WTC11 (cell line): ENCODE data around the gene CCDC200. TPM values are rescaled to one million over a fixed set of nuclear protein-coding genes. Genes with fewer than 3 reads are reported as not detected.

Source experiments
- ATAC-seq: fragments of 200-7000 bp; cut with Tn5 transposase; 2 replicates; pipeline ENCODE4 v1.10.0; 2021; ENCODE audit warnings: mild to moderate bottlenecking, moderate library complexity
- CTCF ChIA-PET: fragments of 300-600 bp; sonication (Branson Sonifier 250); formaldehyde crosslinking; loops from one replicate; lab custom pipeline; 2021; ENCODE audit warnings: antibody characterized with exemption; lab: Charles Lee
- POLR2A ChIA-PET: fragments of 350-600 bp; sonication (Branson Sonifier 250); formaldehyde crosslinking; loops from one replicate; lab custom pipeline; 2021; ENCODE audit warnings: antibody characterized with exemption; lab: Charles Lee
- DNase-seq: peaks from one replicate; pipeline ENCODE4 v3.0.0; 2021; ENCODE audit warnings: low spot score
- H3K27ac Mint-ChIP-seq: 2 replicates; pipeline ENCODE4 v1.8.0; 2021; ENCODE audit warnings: mixed read lengths
- H3K27me3 Mint-ChIP-seq: 2 replicates; pipeline ENCODE4 v1.8.0; 2021; ENCODE audit warnings: low read depth, mild to moderate bottlenecking, moderate library complexity, mixed read lengths
- H3K36me3 Mint-ChIP-seq: 2 replicates; pipeline ENCODE4 v1.8.0; 2021; ENCODE audit warnings: mixed read lengths
- H3K4me1 Mint-ChIP-seq: 2 replicates; pipeline ENCODE4 v1.8.0; 2022; ENCODE audit warnings: mixed read lengths
- H3K4me3 Mint-ChIP-seq: 2 replicates; pipeline ENCODE4 v1.8.0; 2021; ENCODE audit warnings: mild to moderate bottlenecking, moderate library complexity, mixed read lengths
- H3K9me3 Mint-ChIP-seq: 2 replicates; pipeline ENCODE4 v1.8.0; 2021; ENCODE audit warnings: mixed read lengths
- ATF1 ChIP-seq: sonication (generic); formaldehyde crosslinking; IDR thresholded peaks from 2 replicates; pipeline ENCODE4 v1.8.1; 2023; ENCODE audit warnings: mild to moderate bottlenecking, moderate library complexity, missing genetic modification reagents
- ETV6 ChIP-seq: sonication (generic); formaldehyde crosslinking; IDR thresholded peaks from 2 replicates; pipeline ENCODE4 v1.8.1; 2022; ENCODE audit warnings: mild to moderate bottlenecking, missing genetic modification reagents
- NFYB ChIP-seq: sonication (generic); formaldehyde crosslinking; conservative IDR thresholded peaks from 2 replicates; pipeline ENCODE4 v1.8.0; 2022; ENCODE audit warnings: low read depth, missing genetic modification reagents
- TP53 ChIP-seq: sonication (generic); formaldehyde crosslinking; IDR thresholded peaks from 2 replicates; pipeline ENCODE4 v1.8.1; 2023; ENCODE audit warnings: mild to moderate bottlenecking, missing genetic modification reagents
- ZBTB21 ChIP-seq: sonication (generic); formaldehyde crosslinking; IDR thresholded peaks from 2 replicates; pipeline ENCODE4 v1.8.1; 2023; ENCODE audit warnings: mild to moderate bottlenecking, missing genetic modification reagents, borderline replicate concordance
- ZNF138 ChIP-seq: sonication (generic); formaldehyde crosslinking; conservative IDR thresholded peaks from 2 replicates; pipeline ENCODE4 v1.8.1; 2022; ENCODE audit warnings: mild to moderate bottlenecking, moderate library complexity, missing genetic modification reagents
- ZNF416 ChIP-seq: fragments of 250-450 bp; sonication (Bioruptor Pico); IDR thresholded peaks from 2 replicates; pipeline ENCODE4 v1.9.0; 2021; ENCODE audit warnings: mild to moderate bottlenecking, inconsistent platforms
- ZNF423 ChIP-seq: fragments of 250-450 bp; sonication (Bioruptor Pico); IDR thresholded peaks from 2 replicates; pipeline ENCODE4 v2.1.2; 2022; ENCODE audit warnings: mild to moderate bottlenecking, moderate library complexity
- total RNA-seq: library from RNA; stranded (reverse); gene quantifications from 3 replicates; pipeline ENCODE4 v1.2.3, GENCODE V29; 2021
- TF ChIP-seq, protein P1 (sequence below): sonication (generic); formaldehyde crosslinking; IDR thresholded peaks from 2 replicates; pipeline ENCODE4 v1.8.0; 2023; ENCODE audit warnings: missing genetic modification reagents
- TF ChIP-seq, protein P2 (sequence below): sonication (generic); formaldehyde crosslinking; IDR thresholded peaks from 2 replicates; pipeline ENCODE4 v1.8.0; 2023; ENCODE audit warnings: missing genetic modification reagents, mild to moderate bottlenecking, borderline replicate concordance
- TF ChIP-seq, protein P3 (sequence below): sonication (generic); formaldehyde crosslinking; IDR thresholded peaks from 2 replicates; pipeline ENCODE4 v1.8.0; 2022; ENCODE audit warnings: mild to moderate bottlenecking, missing genetic modification reagents
- TF ChIP-seq, protein P4 (sequence below): sonication (generic); formaldehyde crosslinking; IDR thresholded peaks from 2 replicates; pipeline ENCODE4 v1.8.0; 2022; ENCODE audit warnings: missing genetic modification reagents
- TF ChIP-seq, protein P5 (sequence below): sonication (generic); formaldehyde crosslinking; IDR thresholded peaks from 2 replicates; pipeline ENCODE4 v1.8.1; 2022; ENCODE audit warnings: mild to moderate bottlenecking, missing genetic modification reagents, moderate library complexity, borderline replicate concordance
- TF ChIP-seq, protein P6 (sequence below): sonication (generic); formaldehyde crosslinking; IDR thresholded peaks from 2 replicates; pipeline ENCODE4 v1.8.1; 2023; ENCODE audit warnings: mild to moderate bottlenecking, missing genetic modification reagents, borderline replicate concordance
- TF ChIP-seq, protein P7 (sequence below): sonication (generic); formaldehyde crosslinking; IDR thresholded peaks from 2 replicates; pipeline ENCODE4 v1.8.1; 2023; ENCODE audit warnings: mild to moderate bottlenecking, missing genetic modification reagents

CCDC200 gene
- total RNA-seq, 1 experiment from 2014 or later: not detected

DNA sequence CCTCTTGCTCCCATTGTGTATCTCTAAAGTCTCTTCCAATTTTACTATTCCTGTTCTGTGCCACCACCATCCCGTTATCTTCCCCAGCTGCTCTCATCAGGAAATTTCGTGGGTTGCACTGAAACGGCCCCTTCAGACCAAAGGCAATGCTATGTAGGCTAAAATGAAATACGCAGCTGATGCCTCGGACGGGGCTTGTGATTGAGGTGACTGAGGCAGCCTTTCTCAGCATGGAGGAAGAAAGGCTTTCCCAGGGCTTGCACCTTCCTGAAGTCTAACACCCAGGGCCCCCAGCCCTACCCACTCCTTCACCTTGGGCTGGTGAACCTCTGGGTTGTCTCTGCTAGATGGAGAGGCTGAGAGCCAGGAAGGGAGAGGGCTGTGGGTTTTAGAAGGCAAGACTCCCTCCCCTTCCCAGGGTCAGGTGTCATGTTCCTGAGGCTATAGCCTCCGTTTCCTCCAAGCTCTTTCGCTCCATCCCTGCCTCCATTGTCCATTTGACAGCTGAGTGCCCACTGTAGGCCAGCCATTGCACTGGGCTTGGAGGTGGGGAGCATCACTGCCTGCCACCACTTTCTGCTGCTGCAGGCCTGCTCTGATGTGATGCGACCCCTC is 7.8 kb downstream of the CCDC200 start:
- TF ChIP-seq TP53 (CRISPR knock-in tag): no peak
- TF ChIP-seq, all 79 proteins: peak for 0
- Mint-ChIP-seq H3K27me3 (no peaks in the 10 kb centered on the region), H3K27ac (no peak overlapping the region), H3K36me3 (no peaks in the 10 kb centered on the region), H3K9me3 (no peaks in the 10 kb centered on the region), H3K4me1 (no peaks in the 10 kb centered on the region), H3K4me3 (no peak overlapping the region)
- DNase-seq (no peak), ATAC-seq (no peak)
- ChIA-PET CTCF (interaction anchor here (1.0 to 1.1 kb wide), 2 partner anchors 9 to 199 kb away, joined by 3 to 6 read pairs; partner anchors contain the start of genes TMEM106A and VAT1), POLR2A (interaction anchor here (0.7 kb wide), 1 partner anchor 303 kb away, joined by 3 read pairs; no protein-coding TSS in a partner anchor)

DNA sequence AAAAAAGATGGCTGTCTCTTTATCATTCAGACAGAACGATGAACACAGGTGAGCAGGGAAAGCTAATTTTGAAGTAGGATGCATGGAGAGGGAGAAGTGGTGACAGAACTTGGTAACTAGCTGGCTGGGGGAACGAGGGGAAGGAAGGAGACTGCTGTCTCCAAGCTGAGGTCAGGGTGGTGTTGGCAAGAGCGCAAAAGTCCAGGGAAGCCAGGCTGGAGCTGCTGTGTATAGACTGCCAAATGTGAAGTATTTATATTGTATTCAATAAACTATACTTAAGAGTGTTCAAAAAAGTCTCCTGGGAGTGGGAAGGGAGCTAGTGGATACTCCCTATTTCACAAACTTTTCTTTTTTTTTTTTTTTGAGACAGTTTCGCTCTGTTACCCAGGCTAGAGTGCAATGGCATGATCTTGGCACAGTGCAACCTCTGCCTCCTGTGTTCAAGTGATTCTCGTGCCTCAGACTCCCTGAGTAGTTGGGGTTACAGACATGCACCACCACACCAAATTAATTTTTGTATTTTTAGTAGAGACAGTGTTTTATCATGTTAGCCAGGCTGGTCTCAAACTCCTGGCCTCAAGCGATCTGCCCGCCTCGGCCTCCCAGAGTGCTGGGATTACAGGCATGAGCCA is 8.6 kb downstream of the CCDC200 start:
- H3K27ac Mint-ChIP-seq: no peak overlapping the region
- POLR2A ChIA-PET: interaction anchor here (0.6 to 2.1 kb wide), 3 partner anchors 89 to 302 kb away, joined by 3 to 7 read pairs (median 5); no protein-coding TSS in a partner anchor
- no peak overlapping the region for H3K4me3 Mint-ChIP-seq
- no peaks in the 10 kb centered on the region for H3K27me3 Mint-ChIP-seq
- CTCF ChIA-PET: interaction anchor here (1.0 to 1.1 kb wide), 2 partner anchors 8 to 198 kb away, joined by 3 to 6 read pairs; partner anchors contain the start of genes TMEM106A and VAT1
- H3K4me1 Mint-ChIP-seq: no peaks in the 10 kb centered on the region
- H3K9me3 Mint-ChIP-seq: no peaks in the 10 kb centered on the region
- DNase-seq (no peak), ATAC-seq (no peak)
- H3K36me3 Mint-ChIP-seq: no peaks in the 10 kb centered on the region
- TF ChIP-seq, protein P1, sequence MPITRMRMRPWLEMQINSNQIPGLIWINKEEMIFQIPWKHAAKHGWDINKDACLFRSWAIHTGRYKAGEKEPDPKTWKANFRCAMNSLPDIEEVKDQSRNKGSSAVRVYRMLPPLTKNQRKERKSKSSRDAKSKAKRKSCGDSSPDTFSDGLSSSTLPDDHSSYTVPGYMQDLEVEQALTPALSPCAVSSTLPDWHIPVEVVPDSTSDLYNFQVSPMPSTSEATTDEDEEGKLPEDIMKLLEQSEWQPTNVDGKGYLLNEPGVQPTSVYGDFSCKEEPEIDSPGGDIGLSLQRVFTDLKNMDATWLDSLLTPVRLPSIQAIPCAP (CRISPR knock-in tag): no peak
- TF ChIP-seq, protein P2, sequence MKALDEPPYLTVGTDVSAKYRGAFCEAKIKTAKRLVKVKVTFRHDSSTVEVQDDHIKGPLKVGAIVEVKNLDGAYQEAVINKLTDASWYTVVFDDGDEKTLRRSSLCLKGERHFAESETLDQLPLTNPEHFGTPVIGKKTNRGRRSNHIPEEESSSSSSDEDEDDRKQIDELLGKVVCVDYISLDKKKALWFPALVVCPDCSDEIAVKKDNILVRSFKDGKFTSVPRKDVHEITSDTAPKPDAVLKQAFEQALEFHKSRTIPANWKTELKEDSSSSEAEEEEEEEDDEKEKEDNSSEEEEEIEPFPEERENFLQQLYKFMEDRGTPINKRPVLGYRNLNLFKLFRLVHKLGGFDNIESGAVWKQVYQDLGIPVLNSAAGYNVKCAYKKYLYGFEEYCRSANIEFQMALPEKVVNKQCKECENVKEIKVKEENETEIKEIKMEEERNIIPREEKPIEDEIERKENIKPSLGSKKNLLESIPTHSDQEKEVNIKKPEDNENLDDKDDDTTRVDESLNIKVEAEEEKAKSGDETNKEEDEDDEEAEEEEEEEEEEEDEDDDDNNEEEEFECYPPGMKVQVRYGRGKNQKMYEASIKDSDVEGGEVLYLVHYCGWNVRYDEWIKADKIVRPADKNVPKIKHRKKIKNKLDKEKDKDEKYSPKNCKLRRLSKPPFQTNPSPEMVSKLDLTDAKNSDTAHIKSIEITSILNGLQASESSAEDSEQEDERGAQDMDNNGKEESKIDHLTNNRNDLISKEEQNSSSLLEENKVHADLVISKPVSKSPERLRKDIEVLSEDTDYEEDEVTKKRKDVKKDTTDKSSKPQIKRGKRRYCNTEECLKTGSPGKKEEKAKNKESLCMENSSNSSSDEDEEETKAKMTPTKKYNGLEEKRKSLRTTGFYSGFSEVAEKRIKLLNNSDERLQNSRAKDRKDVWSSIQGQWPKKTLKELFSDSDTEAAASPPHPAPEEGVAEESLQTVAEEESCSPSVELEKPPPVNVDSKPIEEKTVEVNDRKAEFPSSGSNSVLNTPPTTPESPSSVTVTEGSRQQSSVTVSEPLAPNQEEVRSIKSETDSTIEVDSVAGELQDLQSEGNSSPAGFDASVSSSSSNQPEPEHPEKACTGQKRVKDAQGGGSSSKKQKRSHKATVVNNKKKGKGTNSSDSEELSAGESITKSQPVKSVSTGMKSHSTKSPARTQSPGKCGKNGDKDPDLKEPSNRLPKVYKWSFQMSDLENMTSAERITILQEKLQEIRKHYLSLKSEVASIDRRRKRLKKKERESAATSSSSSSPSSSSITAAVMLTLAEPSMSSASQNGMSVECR: no peak
- TF ChIP-seq, protein P3, sequence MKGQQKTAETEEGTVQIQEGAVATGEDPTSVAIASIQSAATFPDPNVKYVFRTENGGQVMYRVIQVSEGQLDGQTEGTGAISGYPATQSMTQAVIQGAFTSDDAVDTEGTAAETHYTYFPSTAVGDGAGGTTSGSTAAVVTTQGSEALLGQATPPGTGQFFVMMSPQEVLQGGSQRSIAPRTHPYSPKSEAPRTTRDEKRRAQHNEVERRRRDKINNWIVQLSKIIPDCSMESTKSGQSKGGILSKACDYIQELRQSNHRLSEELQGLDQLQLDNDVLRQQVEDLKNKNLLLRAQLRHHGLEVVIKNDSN (CRISPR knock-in tag): no peak
- TF ChIP-seq, protein P4, sequence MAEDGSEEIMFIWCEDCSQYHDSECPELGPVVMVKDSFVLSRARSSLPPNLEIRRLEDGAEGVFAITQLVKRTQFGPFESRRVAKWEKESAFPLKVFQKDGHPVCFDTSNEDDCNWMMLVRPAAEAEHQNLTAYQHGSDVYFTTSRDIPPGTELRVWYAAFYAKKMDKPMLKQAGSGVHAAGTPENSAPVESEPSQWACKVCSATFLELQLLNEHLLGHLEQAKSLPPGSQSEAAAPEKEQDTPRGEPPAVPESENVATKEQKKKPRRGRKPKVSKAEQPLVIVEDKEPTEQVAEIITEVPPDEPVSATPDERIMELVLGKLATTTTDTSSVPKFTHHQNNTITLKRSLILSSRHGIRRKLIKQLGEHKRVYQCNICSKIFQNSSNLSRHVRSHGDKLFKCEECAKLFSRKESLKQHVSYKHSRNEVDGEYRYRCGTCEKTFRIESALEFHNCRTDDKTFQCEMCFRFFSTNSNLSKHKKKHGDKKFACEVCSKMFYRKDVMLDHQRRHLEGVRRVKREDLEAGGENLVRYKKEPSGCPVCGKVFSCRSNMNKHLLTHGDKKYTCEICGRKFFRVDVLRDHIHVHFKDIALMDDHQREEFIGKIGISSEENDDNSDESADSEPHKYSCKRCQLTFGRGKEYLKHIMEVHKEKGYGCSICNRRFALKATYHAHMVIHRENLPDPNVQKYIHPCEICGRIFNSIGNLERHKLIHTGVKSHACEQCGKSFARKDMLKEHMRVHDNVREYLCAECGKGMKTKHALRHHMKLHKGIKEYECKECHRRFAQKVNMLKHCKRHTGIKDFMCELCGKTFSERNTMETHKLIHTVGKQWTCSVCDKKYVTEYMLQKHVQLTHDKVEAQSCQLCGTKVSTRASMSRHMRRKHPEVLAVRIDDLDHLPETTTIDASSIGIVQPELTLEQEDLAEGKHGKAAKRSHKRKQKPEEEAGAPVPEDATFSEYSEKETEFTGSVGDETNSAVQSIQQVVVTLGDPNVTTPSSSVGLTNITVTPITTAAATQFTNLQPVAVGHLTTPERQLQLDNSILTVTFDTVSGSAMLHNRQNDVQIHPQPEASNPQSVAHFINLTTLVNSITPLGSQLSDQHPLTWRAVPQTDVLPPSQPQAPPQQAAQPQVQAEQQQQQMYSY (CRISPR knock-in tag): no peak
- TF ChIP-seq ATF1 (CRISPR knock-in tag) (no peak), ZNF423 (no peak), NFYB (CRISPR knock-in tag) (no peak), ZNF416 (no peak), ZNF138 (CRISPR knock-in tag) (no peak), ZBTB21 (CRISPR knock-in tag) (no peak), ETV6 (CRISPR knock-in tag) (no peak)
- TF ChIP-seq, protein P5, sequence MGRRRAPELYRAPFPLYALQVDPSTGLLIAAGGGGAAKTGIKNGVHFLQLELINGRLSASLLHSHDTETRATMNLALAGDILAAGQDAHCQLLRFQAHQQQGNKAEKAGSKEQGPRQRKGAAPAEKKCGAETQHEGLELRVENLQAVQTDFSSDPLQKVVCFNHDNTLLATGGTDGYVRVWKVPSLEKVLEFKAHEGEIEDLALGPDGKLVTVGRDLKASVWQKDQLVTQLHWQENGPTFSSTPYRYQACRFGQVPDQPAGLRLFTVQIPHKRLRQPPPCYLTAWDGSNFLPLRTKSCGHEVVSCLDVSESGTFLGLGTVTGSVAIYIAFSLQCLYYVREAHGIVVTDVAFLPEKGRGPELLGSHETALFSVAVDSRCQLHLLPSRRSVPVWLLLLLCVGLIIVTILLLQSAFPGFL (CRISPR knock-in tag): no peak
- TF ChIP-seq, protein P6, sequence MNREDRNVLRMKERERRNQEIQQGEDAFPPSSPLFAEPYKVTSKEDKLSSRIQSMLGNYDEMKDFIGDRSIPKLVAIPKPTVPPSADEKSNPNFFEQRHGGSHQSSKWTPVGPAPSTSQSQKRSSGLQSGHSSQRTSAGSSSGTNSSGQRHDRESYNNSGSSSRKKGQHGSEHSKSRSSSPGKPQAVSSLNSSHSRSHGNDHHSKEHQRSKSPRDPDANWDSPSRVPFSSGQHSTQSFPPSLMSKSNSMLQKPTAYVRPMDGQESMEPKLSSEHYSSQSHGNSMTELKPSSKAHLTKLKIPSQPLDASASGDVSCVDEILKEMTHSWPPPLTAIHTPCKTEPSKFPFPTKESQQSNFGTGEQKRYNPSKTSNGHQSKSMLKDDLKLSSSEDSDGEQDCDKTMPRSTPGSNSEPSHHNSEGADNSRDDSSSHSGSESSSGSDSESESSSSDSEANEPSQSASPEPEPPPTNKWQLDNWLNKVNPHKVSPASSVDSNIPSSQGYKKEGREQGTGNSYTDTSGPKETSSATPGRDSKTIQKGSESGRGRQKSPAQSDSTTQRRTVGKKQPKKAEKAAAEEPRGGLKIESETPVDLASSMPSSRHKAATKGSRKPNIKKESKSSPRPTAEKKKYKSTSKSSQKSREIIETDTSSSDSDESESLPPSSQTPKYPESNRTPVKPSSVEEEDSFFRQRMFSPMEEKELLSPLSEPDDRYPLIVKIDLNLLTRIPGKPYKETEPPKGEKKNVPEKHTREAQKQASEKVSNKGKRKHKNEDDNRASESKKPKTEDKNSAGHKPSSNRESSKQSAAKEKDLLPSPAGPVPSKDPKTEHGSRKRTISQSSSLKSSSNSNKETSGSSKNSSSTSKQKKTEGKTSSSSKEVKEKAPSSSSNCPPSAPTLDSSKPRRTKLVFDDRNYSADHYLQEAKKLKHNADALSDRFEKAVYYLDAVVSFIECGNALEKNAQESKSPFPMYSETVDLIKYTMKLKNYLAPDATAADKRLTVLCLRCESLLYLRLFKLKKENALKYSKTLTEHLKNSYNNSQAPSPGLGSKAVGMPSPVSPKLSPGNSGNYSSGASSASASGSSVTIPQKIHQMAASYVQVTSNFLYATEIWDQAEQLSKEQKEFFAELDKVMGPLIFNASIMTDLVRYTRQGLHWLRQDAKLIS (CRISPR knock-in tag): no peak
- TF ChIP-seq, protein P7, sequence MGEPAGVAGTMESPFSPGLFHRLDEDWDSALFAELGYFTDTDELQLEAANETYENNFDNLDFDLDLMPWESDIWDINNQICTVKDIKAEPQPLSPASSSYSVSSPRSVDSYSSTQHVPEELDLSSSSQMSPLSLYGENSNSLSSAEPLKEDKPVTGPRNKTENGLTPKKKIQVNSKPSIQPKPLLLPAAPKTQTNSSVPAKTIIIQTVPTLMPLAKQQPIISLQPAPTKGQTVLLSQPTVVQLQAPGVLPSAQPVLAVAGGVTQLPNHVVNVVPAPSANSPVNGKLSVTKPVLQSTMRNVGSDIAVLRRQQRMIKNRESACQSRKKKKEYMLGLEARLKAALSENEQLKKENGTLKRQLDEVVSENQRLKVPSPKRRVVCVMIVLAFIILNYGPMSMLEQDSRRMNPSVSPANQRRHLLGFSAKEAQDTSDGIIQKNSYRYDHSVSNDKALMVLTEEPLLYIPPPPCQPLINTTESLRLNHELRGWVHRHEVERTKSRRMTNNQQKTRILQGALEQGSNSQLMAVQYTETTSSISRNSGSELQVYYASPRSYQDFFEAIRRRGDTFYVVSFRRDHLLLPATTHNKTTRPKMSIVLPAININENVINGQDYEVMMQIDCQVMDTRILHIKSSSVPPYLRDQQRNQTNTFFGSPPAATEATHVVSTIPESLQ: no peak
